Epithelial cell of proximal tubule (primary cell): Measurements from ENCODE around the gene TMEM52B. TPM values are rescaled to one million over a fixed set of nuclear protein-coding genes. Genes with fewer than 3 reads are reported as not detected.
"Not testable (repeated sequence)": the region's sequence is repeated elsewhere in the genome, so short reads cannot be mapped to it uniquely, and the experiment has no call there.

Experiments used
- DNase-seq: peaks from one replicate; pipeline ENCODE4 v3.0.0-alpha.2; 2011; ENCODE audit warnings: low read depth
- H3K4me3 ChIP-seq: 2 replicates; pipeline ENCODE4 v1.5.1; 2011; ENCODE audit warnings: low read depth, mild to moderate bottlenecking, low read length
- total RNA-seq: library from RNA; depleted of rRNA; stranded (reverse); fragments of >200 nt; gene quantifications from 2 replicates; pipeline ENCODE4 v1.2.3, GENCODE V29; 2015
- TF ChIP-seq, protein P1 (sequence below): conservative IDR thresholded peaks from 2 replicates; pipeline ENCODE4 v1.5.1; 2012; ENCODE audit warnings: low read depth, mild to moderate bottlenecking, low read length

Gene TMEM52B
- total RNA-seq, 1 donor from 2014 or later, result not detected

DNA sequence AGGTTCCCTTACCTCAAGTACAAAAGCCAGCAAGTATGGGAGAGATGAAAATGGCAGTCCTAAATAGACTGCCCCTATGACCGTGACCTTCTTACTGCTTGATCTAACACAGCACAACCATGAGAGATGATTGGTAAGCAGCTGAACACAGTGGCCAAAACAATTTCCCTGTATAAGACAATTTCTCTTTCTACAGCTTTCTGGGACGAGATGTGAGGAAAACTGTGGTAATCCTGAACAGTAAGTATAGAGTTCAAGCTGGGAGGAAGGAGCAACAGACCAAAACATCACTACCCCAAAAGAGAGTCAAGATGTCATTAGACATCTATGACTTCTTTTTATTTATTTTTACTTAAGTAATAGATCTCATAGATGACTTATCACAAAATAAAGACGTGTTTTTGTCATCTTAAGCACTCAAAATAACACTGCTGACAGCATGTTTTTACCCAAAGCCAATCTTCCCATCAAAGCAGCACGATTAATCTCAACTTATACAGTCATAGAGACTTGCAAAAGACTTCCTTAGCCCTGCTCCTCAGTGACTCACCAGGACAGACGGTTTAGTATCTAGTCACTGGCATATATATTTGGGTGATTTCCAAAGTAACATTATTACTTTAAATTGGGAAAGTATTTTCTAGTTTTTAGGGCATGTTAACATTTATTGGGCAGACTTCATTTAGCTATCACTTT lies 3.7 kb downstream of the TMEM52B start:
- TF ChIP-seq, protein P1, sequence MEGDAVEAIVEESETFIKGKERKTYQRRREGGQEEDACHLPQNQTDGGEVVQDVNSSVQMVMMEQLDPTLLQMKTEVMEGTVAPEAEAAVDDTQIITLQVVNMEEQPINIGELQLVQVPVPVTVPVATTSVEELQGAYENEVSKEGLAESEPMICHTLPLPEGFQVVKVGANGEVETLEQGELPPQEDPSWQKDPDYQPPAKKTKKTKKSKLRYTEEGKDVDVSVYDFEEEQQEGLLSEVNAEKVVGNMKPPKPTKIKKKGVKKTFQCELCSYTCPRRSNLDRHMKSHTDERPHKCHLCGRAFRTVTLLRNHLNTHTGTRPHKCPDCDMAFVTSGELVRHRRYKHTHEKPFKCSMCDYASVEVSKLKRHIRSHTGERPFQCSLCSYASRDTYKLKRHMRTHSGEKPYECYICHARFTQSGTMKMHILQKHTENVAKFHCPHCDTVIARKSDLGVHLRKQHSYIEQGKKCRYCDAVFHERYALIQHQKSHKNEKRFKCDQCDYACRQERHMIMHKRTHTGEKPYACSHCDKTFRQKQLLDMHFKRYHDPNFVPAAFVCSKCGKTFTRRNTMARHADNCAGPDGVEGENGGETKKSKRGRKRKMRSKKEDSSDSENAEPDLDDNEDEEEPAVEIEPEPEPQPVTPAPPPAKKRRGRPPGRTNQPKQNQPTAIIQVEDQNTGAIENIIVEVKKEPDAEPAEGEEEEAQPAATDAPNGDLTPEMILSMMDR, result no peak
- no peak overlapping the region for H3K4me3 ChIP-seq
- no peak for DNase-seq

DNA sequence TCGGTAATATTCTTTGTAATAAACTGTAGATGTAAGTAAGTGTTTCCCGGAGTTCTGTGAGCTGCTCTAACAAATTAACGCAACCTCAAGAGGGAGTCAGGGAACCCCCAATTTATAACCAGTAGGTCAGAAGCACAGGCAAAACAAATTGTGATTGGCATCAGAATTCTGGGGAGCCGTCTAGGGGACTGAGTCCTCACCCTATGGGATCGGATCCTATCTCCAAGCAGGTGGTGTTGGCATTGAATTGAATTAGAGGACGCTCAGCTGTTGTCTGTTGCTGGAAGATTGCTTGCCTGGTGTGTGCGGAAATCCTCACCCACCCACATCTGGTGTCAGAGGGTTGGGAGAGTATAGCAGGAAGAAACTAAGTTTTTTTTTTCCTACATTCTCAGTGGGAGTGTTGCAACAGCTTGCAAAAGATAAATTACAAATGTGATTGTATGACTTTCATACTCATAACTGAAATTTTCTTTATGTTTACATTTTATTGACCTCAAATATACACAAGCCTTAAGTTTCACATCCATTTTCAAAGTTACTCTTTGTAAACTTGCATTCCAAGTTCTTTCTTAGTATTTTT lies 5.5 kb downstream of the TMEM52B start:
- TF ChIP-seq, protein P1, result no peak
- H3K4me3 ChIP-seq, result no peak overlapping the region
- DNase-seq, result no peak

DNA sequence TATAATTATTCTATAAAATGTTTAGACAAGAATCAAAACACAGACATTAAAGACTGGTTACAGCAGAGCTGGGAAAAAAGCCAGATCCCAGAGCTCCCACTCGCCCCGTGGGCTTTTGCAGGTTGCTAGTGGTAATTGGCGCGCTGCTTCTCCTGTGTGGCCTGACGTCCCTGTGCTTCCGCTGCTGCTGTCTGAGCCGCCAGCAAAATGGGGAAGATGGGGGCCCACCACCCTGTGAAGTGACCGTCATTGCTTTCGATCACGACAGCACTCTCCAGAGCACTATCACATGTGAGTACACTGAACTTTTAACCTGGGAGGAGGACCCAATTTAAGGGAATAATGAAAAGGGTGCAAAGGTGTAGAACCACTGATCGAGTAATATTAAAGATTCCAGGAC lies 7.5 kb downstream of the TMEM52B start:
- no peak overlapping the region for H3K4me3 ChIP-seq
- TF ChIP-seq, protein P1, result no peak
- DNase-seq, result no peak

DNA sequence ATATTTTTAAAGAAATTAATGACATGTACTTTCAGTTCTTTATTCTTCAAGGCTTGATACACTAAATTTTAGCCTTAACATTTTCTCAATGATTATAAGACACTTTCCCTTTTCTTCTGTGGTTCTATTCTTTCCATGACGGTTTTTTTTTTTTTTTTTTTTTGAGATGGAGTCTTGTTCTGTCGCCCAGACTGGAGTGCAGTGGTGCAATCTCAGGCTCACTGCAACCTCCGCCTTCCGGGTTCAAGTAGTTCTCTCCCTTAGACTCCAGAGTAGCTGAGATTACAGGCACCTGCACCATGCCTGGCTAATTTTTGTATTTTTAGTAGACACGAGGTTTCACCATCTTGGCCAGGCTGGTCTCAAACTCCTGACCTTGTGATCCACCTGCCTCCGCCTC lies 8.1 kb downstream of the TMEM52B start:
- H3K4me3 ChIP-seq, DNase-seq: not testable (repeated sequence)

DNA sequence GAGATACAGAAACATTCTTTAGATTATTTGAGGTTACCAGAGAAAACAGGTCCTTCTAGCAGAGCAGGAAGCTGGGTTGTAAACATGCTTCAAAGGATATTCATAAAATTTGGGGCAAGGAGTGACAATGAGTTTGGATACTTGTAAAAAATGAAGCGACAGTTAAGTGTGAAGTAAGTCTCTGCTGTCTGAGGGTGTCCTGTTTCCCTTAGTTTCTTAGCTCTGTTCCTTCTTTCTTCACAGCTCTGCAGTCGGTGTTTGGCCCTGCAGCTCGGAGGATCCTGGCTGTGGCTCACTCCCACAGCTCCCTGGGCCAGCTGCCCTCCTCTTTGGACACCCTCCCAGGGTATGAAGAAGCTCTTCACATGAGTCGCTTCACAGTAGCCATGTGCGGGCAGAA lies 10.8 kb downstream of the TMEM52B start:
- DNase-seq, result no peak
- no peak overlapping the region for H3K4me3 ChIP-seq
- TF ChIP-seq, protein P1, result no peak

DNA sequence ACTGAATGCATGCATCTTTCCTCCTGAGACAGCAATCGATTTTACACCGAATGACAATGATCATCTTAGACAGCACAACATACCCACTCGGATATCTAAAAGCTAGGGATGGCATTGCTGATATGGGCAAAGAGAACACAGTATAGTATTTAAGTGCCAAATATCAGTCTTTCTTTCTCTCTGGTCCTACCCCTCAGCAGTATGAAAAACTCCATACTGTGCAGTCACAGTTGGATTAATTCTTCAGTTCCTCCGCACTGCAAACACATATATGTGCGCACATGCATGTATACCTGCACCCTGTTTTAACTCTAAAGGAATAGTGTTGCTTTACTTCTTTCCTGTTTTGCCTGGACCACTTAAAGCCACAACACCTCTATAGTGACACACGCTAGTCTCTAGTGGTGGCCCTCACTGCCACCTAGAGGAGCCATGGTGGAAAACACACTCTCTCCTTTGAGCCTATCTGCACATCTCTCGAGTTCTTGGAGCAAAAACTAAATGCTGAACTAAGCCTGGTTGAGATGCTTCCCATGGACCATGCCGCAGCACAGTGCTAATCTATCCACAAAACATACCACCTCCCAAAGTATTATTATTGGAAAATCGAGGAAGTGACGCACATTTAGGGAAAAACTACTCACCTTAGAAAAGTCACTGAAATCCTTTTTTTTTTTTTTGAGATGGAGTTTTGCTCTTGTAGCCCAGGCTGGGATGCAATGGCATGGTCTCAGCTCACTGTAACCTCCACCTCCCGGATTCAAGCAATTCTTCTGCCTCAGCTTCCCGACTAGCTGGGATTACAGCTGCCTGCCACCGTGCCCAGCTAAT lies 11.9 kb downstream of the TMEM52B start:
- TF ChIP-seq, protein P1, result peak; percentile 86
- no peak for DNase-seq
- H3K4me3 ChIP-seq, result no peak overlapping the region

DNA sequence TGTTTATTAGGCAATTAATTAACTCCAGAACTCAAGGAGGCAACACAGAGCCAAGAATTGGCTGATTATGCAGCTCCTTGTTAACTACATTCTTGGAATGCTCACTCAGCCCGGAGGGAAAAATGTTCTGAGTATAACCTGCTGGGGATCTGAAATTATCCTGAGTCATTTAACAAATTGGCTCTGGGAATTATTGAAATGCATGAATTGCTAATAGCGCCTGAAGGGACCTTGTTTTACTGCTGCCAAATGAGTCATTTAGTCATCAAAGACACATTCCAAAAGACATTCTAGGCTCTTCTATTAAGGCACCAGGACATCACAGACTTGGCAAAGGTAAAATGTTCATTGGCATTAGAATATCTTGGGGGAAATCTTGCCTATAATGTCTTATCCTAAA lies 13.0 kb downstream of the TMEM52B start:
- no peak for DNase-seq
- no peak overlapping the region for H3K4me3 ChIP-seq
- TF ChIP-seq, protein P1, result no peak
